GM19467 (cell line): Measurements from ENCODE around the gene SYT14.
"Not testable (repeated sequence)": the region's sequence is repeated elsewhere in the genome, so short reads cannot be mapped to it uniquely, and the experiment has no call there.

Source experiments
- ATAC-seq: cut with Tn5 transposase; IDR thresholded peaks from one replicate; pipeline ENCODE4 v1.9.1; 2021; ENCODE audit warnings: mild to moderate bottlenecking, moderate library complexity; ENCODE audit not compliant: unreplicated experiment

Gene SYT14

GRCh38 chr1:209937996-209938959, at the start of gene SYT14:
SYT14 (plus strand) TSS chr1:209938217; CDS start chr1:209938265, 48 bp downstream.
- no peak for ATAC-seq

GRCh38 chr1:209888291-209889076, 49.5 kb upstream of the SYT14 start:
- not testable (repeated sequence) for ATAC-seq

- ATAC-seq = no peak
Observed at GRCh38 chr1:209889077-209889418, 49.0 kb upstream of the SYT14 start.

- ATAC-seq = no peak
Observed at GRCh38 chr1:209890641-209891330, 47.2 kb upstream of the SYT14 start.

- no peak for ATAC-seq
Observed at GRCh38 chr1:209893751-209894150, 44.3 kb upstream of the SYT14 start.

- ATAC-seq = no peak
Observed at GRCh38 chr1:209895709-209896108, 42.3 kb upstream of the SYT14 start.

GRCh38 chr1:209896346-209896745, 41.7 kb upstream of the SYT14 start:
- no peak for ATAC-seq

GRCh38 chr1:209898271-209898670, 39.7 kb upstream of the SYT14 start:
- not testable (repeated sequence) for ATAC-seq

- ATAC-seq = not testable (repeated sequence)
Observed at GRCh38 chr1:209898851-209899250, 39.2 kb upstream of the SYT14 start.

- no peak for ATAC-seq
Observed at GRCh38 chr1:209899948-209900347, 38.1 kb upstream of the SYT14 start.

- ATAC-seq = no peak
Observed at GRCh38 chr1:209900734-209901133, 37.3 kb upstream of the SYT14 start.

- no peak for ATAC-seq
Observed at GRCh38 chr1:209901211-209901610, 36.8 kb upstream of the SYT14 start.

GRCh38 chr1:209904774-209905173, 33.2 kb upstream of the SYT14 start:
- not testable (repeated sequence) for ATAC-seq

GRCh38 chr1:209911746-209912145, 26.3 kb upstream of the SYT14 start:
- no peak for ATAC-seq

- no peak for ATAC-seq
Observed at GRCh38 chr1:209912306-209912705, 25.7 kb upstream of the SYT14 start.

GRCh38 chr1:209919637-209920036, 18.4 kb upstream of the SYT14 start:
- not testable (repeated sequence) for ATAC-seq

- ATAC-seq = no peak
Observed at GRCh38 chr1:209920844-209921243, 17.2 kb upstream of the SYT14 start.

- ATAC-seq = no peak
Observed at GRCh38 chr1:209924390-209924789, 13.6 kb upstream of the SYT14 start.

GRCh38 chr1:209926045-209926444, 12.0 kb upstream of the SYT14 start:
- ATAC-seq = no peak

GRCh38 chr1:209927466-209927865, 10.6 kb upstream of the SYT14 start:
- no peak for ATAC-seq

- no peak for ATAC-seq
Observed at GRCh38 chr1:209929751-209930150, 8.3 kb upstream of the SYT14 start.
